C4-2B (cell line): ENCODE results near the gene ZDHHC24.
"Not testable (repeated sequence)": the region's sequence is repeated elsewhere in the genome, so short reads cannot be mapped to it uniquely, and the experiment has no call there.

ENCODE experiments used
- CTCF ChIP-seq: fragments of 450-650 bp; conservative IDR thresholded peaks from 2 replicates; pipeline ENCODE4 v1.5.1; 2017; ENCODE audit warnings: mild to moderate bottlenecking
- ZFX ChIP-seq: fragments of 450-650 bp; IDR thresholded peaks from 2 replicates; pipeline ENCODE4 v1.6.1; 2017

GRCh38 chr11:66589315-66589714, 43.5 kb upstream of the ZDHHC24 start:
- not testable (repeated sequence) for TF ChIP-seq CTCF, ZFX
